ENCODE data around the gene CWC22.

DNA sequence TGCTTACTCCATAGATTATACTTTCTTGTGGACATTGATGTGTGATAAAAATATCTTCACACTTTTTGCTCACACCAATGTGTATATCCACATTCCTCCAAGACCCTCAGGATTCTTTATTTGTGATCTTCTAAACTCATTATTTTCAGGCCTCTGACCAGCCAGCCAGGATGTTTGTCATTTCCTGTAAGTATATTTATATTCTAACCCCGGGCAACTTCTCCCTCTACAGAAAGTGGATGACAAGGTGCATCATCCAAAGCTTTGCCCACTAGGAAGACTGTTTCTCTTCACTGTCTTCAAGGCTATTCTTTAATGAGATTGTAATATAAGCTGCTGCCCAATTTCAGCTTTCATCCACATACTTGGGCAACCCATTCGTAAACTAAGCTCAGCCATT lies 3.6 kb upstream of the CWC22 start:
- TF ChIP-seq, protein P1, sequence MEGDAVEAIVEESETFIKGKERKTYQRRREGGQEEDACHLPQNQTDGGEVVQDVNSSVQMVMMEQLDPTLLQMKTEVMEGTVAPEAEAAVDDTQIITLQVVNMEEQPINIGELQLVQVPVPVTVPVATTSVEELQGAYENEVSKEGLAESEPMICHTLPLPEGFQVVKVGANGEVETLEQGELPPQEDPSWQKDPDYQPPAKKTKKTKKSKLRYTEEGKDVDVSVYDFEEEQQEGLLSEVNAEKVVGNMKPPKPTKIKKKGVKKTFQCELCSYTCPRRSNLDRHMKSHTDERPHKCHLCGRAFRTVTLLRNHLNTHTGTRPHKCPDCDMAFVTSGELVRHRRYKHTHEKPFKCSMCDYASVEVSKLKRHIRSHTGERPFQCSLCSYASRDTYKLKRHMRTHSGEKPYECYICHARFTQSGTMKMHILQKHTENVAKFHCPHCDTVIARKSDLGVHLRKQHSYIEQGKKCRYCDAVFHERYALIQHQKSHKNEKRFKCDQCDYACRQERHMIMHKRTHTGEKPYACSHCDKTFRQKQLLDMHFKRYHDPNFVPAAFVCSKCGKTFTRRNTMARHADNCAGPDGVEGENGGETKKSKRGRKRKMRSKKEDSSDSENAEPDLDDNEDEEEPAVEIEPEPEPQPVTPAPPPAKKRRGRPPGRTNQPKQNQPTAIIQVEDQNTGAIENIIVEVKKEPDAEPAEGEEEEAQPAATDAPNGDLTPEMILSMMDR (conservative IDR thresholded peaks at IDR 0.05) = no peak
- no peak for TF ChIP-seq ZFX (IDR thresholded peaks at IDR 0.05)
